Measurements from ENCODE around the gene NRROS. TPM values are rescaled to one million over a fixed set of nuclear protein-coding genes. Genes with fewer than 3 reads are reported as not detected.

The NRROS gene
- total and polyA plus RNA-seq, 7 donors, result 0.83 to 3.0 (median 1.9) TPM

GRCh38 chr3:196695849-196696226, 56.3 kb downstream of the NRROS start:
- intact Hi-C loops (cut with DNase I), result no loop called here
- H3K4me1 ChIP-seq, result no peaks in the 10 kb centered on the region
- no peak for ATAC-seq
- no peak for TF ChIP-seq CTCF (IDR thresholded peaks at IDR 0.05)
- no peak overlapping the region for H3K27ac ChIP-seq
- no peak overlapping the region for H3K4me3 ChIP-seq
- WGBS, 3 donors, result 76 to 84% (median 77%) methylated on average over 5 of the region's 5 CpGs
- no peaks in the 10 kb centered on the region for H3K9me3 ChIP-seq
- no peaks in the 10 kb centered on the region for H3K27me3 ChIP-seq (ENCODE audit: insufficient read depth in 3 of 3, low read length in 2 of 3)
- no peak for DNase-seq
- no peaks in the 10 kb centered on the region for H3K36me3 ChIP-seq (ENCODE audit: insufficient read depth in 1 of 2, low read depth in 1 of 2)

DNA sequence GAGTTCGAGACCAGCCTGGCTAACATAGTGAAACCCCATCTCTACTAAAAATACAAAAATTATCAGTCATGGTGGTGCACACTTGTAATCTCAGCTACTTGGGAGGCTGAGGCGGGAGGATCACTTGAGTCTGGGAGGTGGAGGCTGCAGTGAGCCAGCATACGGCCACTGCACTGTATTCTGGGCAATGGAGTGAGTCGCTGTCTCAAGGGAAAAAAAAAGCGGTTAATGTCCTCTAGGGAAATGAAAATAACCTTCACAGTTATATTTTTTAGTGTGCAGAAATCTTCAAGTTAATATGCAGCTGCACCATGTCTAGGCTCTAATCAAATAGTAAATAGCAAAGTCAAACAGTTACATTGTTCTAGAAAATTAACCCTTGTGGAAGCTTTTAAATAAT, 57.8 kb downstream of the NRROS start:
- 81 to 84% (median 82%) methylated on average over 5 of the region's 5 CpGs for whole genome bisulfite sequencing, 3 donors

DNA sequence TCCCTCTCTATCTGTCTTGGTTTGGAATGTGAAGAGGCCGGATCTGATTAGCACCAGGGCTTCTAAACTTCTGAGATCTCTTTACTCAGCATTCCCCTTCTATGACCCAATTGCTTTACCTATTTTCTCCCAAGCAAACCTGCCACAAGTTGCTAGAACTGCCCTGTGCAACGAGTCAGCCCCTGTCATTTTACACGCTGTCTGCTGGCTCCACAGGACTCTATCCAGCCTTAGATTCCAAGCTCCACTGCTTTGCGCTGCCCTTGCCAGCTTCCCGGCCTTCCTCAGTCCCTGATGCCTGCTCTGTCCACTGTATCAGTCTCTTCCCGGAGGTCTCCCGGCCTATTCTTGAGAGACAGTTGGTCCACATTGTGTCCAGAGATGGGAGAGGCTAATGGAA, 60.3 kb downstream of the NRROS start:
- no peak for TF ChIP-seq CTCF (IDR thresholded peaks at IDR 0.05)
- H3K4me1 ChIP-seq, result no peaks in the 10 kb centered on the region
- no peak overlapping the region for H3K4me3 ChIP-seq
- H3K36me3 ChIP-seq (ENCODE audit: insufficient read depth in 1 of 2, low read depth in 1 of 2), result no peaks in the 10 kb centered on the region
- intact Hi-C loops (cut with DNase I), result no loop called here
- 76 to 79% (median 77%) methylated on average over 7 of the region's 7 CpGs for WGBS, 3 donors
- H3K9me3 ChIP-seq, result no peaks in the 10 kb centered on the region
- H3K27me3 ChIP-seq (ENCODE audit: insufficient read depth in 3 of 3, low read length in 2 of 3), result no peaks in the 10 kb centered on the region
- no peak overlapping the region for H3K27ac ChIP-seq
- DNase-seq (no peak), ATAC-seq (no peak)

More for the DNA sequence above, 57.8 kb downstream of the NRROS start:
- intact Hi-C loops (cut with DNase I), result no loop called here
- no peak for DNase-seq
- Histone ChIP-seq H3K4me1 (no peaks in the 10 kb centered on the region), H3K27ac (no peak overlapping the region), H3K27me3 (ENCODE audit: insufficient read depth in 3 of 3, low read length in 2 of 3) (no peaks in the 10 kb centered on the region), H3K36me3 (ENCODE audit: insufficient read depth in 1 of 2, low read depth in 1 of 2) (no peaks in the 10 kb centered on the region), H3K4me3 (no peak overlapping the region), H3K9me3 (no peaks in the 10 kb centered on the region)
- ATAC-seq, result no peak
- TF ChIP-seq CTCF (IDR thresholded peaks at IDR 0.05), result no peak

- DNase-seq (no peak), ATAC-seq (no peak)
- no peaks in the 10 kb centered on the region for H3K36me3 ChIP-seq (ENCODE audit: insufficient read depth in 1 of 2, low read depth in 1 of 2)
- WGBS, 3 donors, result 77 to 87% (median 79%) methylated on average over 4 of the region's 4 CpGs
- H3K4me3 ChIP-seq, result no peak overlapping the region
- no peaks in the 10 kb centered on the region for H3K4me1 ChIP-seq
- H3K27me3 ChIP-seq (ENCODE audit: insufficient read depth in 3 of 3, low read length in 2 of 3), result no peaks in the 10 kb centered on the region
- no peak for TF ChIP-seq CTCF (IDR thresholded peaks at IDR 0.05)
- intact Hi-C loops (cut with DNase I), result no loop called here
- H3K9me3 ChIP-seq, result no peaks in the 10 kb centered on the region
- H3K27ac ChIP-seq, result no peak overlapping the region
These were observed 61.3 kb downstream of the NRROS start for GRCh38 chr3:196700801-196701200.

DNA sequence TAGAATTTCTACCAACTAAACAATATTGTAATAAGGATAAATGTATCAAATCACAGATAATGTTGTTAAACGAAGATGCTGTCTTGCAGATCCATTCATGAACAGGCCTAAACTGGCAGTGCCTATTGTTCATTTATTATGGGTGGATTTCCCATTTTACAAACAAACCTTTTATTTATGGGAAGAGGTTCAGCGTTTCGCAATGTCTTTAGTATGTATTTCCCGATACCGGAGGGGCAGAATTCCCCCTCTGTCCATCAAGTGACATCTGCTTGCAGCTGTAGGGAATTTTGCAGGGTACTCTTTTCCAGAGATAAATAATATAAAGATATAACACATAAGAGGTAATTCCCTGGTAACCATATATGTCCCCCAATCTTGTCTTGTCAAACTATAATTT, 66.8 kb downstream of the NRROS start:
- 69 to 89% (median 85%) methylated on average over 5 of the region's 5 CpGs for WGBS, 3 donors

More for the DNA sequence above, 66.8 kb downstream of the NRROS start:
- peaks cover 3% of the 10 kb centered on the region for H3K4me1 ChIP-seq
- no peak for TF ChIP-seq CTCF (IDR thresholded peaks at IDR 0.05)
- DNase-seq, result no peak
- H3K4me3 ChIP-seq, result no peak overlapping the region
- intact Hi-C loops (cut with DNase I), result no loop called here
- H3K27me3 ChIP-seq (ENCODE audit: insufficient read depth in 3 of 3, low read length in 2 of 3), result no peaks in the 10 kb centered on the region
- H3K9me3 ChIP-seq, result no peaks in the 10 kb centered on the region
- H3K27ac ChIP-seq, result no peak overlapping the region
- no peaks in the 10 kb centered on the region for H3K36me3 ChIP-seq (ENCODE audit: insufficient read depth in 1 of 2, low read depth in 1 of 2)
- ATAC-seq, result no peak
